Lower lobe of right lung (tissue), 2 donors: ENCODE data around the gene FXYD6. TPM values are rescaled to one million over a fixed set of nuclear protein-coding genes. Genes with fewer than 3 reads are reported as not detected.

Experiments used
- ATAC-seq, 2 donors: fragments of 200-7000 bp; cut with Tn5 transposase; one replicate each; pipeline ENCODE4 v1.9.1; 2020 to 2022; ENCODE audit warnings: mild to moderate bottlenecking in 2 of 2, moderate library complexity in 2 of 2
- DNase-seq: peaks from one replicate; pipeline ENCODE4 v3.0.0-alpha.2; 2020
- H3K27ac ChIP-seq: fragments of 200-600 bp; one replicate; pipeline ENCODE4 v1.8.0; 2022
- H3K27me3 ChIP-seq: fragments of 200-600 bp; one replicate; pipeline ENCODE4 v1.8.0; 2022; ENCODE audit warnings: low read depth
- H3K36me3 ChIP-seq: fragments of 200-600 bp; one replicate; pipeline ENCODE4 v1.8.0; 2022; ENCODE audit warnings: mild to moderate bottlenecking
- H3K4me1 ChIP-seq: fragments of 200-600 bp; one replicate; pipeline ENCODE4 v1.8.0; 2022
- H3K4me3 ChIP-seq: fragments of 200-600 bp; one replicate; pipeline ENCODE4 v1.8.0; 2022; ENCODE audit warnings: mild to moderate bottlenecking
- H3K9me3 ChIP-seq: fragments of 200-600 bp; one replicate; pipeline ENCODE4 v1.8.0; 2022
- CTCF ChIP-seq: fragments of 200-600 bp; IDR thresholded peaks from one replicate; pipeline ENCODE4 v1.8.0; 2022; ENCODE audit warnings: antibody characterized with exemption, mild to moderate bottlenecking
- intact Hi-C: fragments of 100-400 bp; cut with DNase I; formaldehyde crosslinking; loops from one replicate; pipeline ENCODE4 v1.11.0; 2022
- total RNA-seq: library from RNA; stranded (reverse); fragmentation: NEBNext Ultra II Directional; extraction: Animal tissue kit (Norgen Biotek cat#: 25700); gene quantifications from one replicate; pipeline ENCODE4 v1.2.1, GENCODE V29; 2021
- donor health status: DM: no; HTN: yes; CAD: no; lungs with severe emphysema.

FXYD6 gene
- total RNA-seq, 1 donor from 2014 or later = 61.2 TPM

DNA sequence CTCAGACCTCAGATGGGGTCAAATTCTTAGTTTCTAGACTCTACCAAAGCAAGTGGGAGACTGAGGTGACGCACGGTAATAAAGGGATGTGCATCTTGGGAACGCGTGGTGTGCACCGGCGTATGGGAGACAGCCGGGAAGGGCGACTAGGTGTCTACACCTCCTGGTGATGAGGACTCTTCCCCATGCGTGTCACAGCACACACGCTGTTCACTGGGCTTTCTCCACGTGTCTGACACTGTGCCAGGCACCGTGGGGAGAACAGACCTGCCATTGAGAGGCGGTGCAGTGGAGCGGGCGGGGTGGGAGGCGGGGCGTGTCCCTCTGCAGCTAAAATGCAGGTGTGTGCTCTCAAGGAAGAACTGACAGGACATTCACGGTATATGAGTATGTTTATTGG is 5.3 kb downstream of the FXYD6 start:
- H3K27ac ChIP-seq = no peak overlapping the region
- ATAC-seq (no peak), DNase-seq (no peak)
- H3K27me3 ChIP-seq = peaks cover 25% of the 10 kb centered on the region
- H3K36me3 ChIP-seq = no peaks in the 10 kb centered on the region
- no peaks in the 10 kb centered on the region for H3K9me3 ChIP-seq
- peaks cover 58% of the 10 kb centered on the region for H3K4me1 ChIP-seq
- no peak for TF ChIP-seq CTCF
- no peak overlapping the region for H3K4me3 ChIP-seq
- intact Hi-C loops = no loop called here

DNA sequence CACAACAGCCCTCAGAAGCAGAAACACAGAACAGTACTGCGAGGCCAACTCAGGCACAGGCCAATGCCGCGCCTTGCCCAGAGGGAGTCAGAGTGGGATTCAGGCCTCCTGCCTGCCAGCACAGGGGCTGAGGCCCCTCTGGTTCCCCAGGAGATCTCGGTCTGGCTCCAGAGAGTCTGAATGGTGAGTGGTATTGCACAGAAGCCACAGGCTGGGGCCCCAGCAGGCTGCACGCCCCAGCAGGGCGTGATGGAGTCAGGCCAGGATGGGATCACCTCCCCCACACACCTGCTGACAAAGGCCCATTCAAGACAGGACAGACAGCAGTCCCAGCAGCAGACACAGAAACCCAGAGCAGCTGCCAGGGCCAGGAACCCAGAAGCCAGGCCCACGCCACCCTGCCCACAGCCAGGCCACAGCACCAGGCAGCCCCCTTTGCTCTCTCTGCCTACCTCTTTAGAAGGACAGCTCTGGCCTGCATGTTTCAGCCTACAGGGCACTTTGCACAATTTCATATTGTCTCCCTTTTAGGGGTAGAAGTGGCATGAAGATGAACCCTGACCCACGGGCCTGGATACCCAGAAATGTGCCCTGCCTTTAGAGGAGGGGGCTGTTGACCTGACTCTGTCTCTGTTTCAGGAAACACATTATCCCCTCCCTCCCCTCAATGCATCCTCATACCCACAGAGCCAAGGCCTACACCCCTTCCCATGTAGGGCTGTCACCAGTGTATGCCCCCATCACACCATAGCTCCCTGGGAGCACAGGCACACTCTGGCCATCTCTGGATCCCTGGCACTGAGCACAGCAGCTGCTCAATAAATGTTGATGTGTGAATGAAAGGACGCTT is 6.1 kb downstream of the FXYD6 start:
- no peak for DNase-seq
- Histone ChIP-seq H3K9me3 (no peaks in the 10 kb centered on the region), H3K27ac (no peak overlapping the region), H3K4me3 (no peak overlapping the region), H3K4me1 (peaks cover 49% of the 10 kb centered on the region), H3K27me3 (peaks cover 17% of the 10 kb centered on the region), H3K36me3 (no peaks in the 10 kb centered on the region)
- no peak for ATAC-seq
- no peak for TF ChIP-seq CTCF
- intact Hi-C loops = no loop called here

DNA sequence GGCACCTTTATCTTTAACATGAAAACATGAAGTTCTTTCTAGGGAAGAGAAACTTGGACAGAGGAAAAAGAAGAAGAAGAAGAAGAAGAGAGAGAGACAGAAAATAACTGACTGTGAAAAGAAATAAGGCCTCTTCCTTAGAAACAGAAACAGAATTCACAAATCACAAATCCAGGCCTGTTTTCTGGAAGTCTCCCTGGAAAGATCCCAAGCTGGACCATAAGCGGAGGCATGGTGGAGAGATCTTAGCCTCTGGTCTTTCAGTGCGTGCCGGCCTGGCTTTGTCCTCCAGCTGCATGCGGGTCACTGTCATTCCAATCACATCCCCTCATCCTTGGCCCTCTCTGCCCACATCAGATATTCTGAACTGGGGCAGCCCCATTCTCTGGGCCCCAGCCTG is 6.9 kb downstream of the FXYD6 start:
- Histone ChIP-seq H3K27ac (no peak overlapping the region), H3K9me3 (no peaks in the 10 kb centered on the region), H3K36me3 (no peaks in the 10 kb centered on the region), H3K4me1 (peaks cover 42% of the 10 kb centered on the region), H3K27me3 (peaks cover 11% of the 10 kb centered on the region), H3K4me3 (no peak overlapping the region)
- ATAC-seq (no peak), DNase-seq (no peak)
- no peak for TF ChIP-seq CTCF
- intact Hi-C loops = no loop called here

DNA sequence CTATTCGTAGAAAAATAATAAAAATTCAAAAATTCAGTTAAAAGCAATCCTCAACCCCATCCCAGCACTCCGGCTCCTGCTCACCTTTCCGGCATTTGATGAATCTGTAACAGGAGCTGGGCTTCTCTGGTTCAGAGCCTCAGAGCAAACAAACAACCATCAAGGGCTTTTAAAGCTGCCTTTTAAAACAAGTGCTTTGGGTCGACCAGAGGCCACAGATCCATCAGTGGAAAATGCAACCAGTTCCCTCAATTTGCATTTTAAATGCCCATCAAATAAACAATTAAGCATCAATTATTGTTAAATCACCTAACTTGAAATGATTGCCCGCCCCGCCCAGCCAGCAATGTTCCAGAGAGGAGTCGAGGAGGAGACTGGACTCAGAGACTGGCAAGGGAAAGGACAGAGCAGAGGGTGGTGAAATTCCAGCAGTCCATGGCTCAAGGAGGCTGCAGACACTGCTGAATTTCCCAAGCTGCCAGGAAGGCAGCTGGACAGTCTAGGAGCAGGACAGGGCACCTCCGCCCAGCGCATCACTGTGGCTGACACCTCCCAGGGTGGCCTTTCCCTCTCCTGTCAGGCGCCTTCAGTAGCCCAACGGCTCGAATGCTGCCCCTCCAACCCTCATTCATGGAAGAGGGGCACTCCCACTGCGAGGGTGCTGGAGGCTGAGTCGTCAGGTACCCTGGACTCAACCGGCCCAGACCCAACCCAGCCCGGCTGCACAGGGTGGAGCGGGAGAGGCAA is 7.5 kb downstream of the FXYD6 start:
- Histone ChIP-seq H3K9me3 (no peaks in the 10 kb centered on the region), H3K4me3 (no peak overlapping the region), H3K4me1 (peaks cover 36% of the 10 kb centered on the region), H3K27me3 (peaks cover 10% of the 10 kb centered on the region), H3K36me3 (no peaks in the 10 kb centered on the region), H3K27ac (no peak overlapping the region)
- DNase-seq = no peak
- intact Hi-C loops = no loop called here
- no peak for ATAC-seq
- no peak for TF ChIP-seq CTCF

GRCh38 chr11:117868088-117868487 is 8.4 kb downstream of the FXYD6 start:
- Histone ChIP-seq H3K9me3 (no peaks in the 10 kb centered on the region), H3K36me3 (no peaks in the 10 kb centered on the region), H3K4me1 (peaks cover 33% of the 10 kb centered on the region), H3K27ac (no peak overlapping the region), H3K4me3 (no peak overlapping the region), H3K27me3 (peaks cover 10% of the 10 kb centered on the region)
- ATAC-seq (no peak), DNase-seq (no peak)
- intact Hi-C loops = no loop called here
- TF ChIP-seq CTCF = no peak
